GM18867 (cell line): ENCODE measurements around the gene ZBTB8OS.
"Not testable (repeated sequence)": the region's sequence is repeated elsewhere in the genome, so short reads cannot be mapped to it uniquely, and the experiment has no call there.

Experiments
- ATAC-seq: cut with Tn5 transposase; IDR thresholded peaks from one replicate; pipeline ENCODE4 v1.9.1; 2021; ENCODE audit warnings: mild to moderate bottlenecking, moderate library complexity; ENCODE audit not compliant: unreplicated experiment

The ZBTB8OS gene

DNA sequence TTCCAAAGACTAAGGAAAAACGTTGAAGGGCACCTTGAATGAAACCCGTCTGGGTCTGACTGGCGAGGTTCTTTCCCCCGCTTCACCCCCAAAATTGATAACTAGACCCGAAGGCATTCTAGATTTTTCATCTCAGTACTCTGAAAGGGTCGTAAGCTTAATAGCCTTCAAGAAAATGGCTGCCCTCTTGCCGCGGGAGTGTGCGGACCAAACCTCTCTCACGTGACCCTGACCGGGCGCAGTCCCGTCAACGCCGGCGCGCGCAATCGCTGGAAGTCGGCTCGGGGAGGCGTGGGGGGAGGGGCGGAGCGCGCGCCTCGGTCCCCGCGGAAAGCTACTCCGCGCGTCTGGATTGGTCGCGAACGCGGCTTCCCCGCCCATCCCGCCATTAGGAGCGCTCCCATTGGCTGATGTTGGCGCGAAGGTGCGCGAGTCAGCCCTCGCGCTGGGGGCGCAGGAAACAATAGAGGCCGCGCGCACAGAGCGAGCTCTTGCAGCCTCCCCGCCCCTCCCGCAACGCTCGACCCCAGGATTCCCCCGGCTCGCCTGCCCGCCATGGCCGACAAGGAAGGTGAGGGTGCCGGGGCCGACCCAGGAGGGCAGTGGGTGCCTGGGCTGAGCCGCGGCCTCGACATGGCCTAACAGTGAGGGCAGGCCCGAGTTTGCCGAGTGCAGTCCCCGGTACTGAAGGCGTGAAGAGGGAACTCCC is 556 bp upstream of the ZBTB8OS start, which contains the start of gene RBBP4:
RBBP4 (plus strand) TSS at position 457 of the 709 bp plus-strand sequence; CDS start at position 556, 99 bp downstream.
- ATAC-seq = peak; percentile 80

DNA sequence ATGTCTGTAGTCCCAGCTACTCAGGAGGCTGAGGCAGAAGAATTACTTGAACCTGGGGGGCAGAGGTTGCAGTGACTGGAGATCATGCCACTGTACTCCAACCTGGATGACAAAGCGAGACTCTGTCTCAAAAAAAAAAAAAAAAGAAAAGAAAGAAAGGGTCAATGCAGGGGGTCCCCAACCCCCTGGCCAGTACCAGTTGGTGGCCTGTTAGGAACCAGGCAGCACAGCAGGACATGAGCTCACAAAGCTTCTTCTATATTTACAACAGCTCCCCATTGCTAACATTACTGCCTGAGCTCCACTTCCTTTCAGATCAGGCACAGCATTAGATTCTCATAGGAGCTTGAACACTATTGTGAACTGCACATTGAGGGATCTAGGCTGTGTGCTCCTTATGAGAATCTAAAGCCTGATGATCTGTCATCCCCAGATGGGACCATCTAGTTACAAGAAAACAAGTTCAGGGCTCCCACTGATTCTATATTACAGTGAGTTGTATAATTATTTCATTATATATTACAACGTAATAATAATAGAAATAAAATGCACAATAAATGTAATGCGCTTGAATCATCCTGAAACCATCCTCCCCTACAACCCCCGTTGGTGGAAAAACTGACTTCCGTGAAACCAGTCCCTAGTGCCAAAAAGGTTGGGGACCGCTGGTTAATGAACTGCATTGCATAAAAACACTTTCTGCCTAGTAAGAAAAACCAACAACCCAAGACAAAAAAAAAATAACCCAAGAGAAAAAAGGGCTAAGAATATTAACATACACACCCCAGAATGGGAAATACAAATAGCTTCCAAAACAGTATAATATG is 2.8 kb downstream of the ZBTB8OS start:
- no peak for ATAC-seq

DNA sequence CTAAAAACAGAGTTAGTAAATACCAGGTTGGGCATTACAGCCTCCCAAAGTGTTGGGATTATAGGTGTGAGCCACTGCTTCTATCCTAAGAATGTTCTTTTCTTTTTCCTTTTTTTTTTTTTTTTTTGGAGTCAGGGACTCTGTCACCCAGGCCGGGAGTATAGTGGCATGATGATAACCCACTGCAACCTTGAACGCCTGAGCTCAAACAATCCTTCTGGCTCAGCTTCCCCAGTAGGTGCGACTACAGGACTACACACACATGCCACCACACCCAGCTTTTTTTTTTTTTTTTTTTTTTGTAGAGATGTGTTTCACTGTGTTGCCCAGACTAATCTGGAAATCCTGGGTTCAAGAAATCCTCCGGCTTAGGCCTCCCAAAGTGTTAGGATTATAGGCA is 5.9 kb downstream of the ZBTB8OS start:
- no peak for ATAC-seq

DNA sequence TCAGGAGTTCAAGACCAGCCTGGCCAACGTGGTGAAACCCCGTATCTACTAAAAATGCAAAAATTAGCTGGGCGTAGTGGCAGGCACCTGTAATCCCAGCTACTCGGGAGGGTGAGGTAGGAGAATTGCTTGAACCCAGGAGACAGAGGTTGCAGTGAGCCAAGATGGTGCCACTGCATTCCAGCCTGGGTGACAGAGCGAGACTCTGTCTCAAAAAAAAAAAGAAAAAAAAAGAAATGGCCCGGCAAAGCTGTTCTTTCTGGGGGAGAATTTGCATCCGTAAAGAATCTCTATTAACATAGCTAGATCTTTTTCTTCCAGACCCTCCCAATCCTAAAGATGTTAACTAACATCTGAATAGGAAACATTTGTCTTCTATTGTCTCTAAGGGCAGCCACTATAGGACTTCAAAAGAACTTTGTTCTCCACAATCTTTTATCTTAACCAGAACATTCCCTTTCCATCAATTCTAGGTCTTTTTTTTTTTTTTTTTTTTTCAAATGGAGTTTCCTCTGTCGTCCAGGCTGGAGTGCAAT is 8.0 kb downstream of the ZBTB8OS start:
- ATAC-seq = not testable (repeated sequence)

DNA sequence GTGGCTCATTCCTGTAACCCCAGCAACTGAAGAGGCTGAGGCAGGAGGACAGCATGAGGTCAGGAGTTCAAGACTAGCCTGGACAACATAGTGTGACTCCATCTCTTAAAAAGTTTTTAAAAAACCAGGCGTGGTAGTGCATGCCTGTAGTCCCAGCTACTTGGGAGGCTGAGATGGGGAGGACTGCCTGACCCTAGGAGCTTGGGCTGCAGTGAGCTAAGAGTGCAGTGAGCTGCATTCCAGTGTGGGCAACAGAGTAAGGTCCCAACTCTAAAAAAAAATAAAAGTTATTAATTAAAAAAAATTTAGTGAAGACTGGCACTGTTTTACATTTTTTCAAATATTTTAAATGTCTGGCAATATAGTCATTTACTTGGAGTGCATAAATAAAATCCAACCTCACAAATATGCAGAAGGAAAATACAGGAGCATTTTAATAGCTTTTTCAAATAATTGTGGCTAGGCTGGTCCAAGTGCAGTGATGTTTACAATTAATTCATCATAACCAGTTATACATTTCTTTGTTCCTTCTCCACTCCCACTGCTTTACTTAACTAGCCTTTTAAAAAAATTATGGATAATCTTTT is 10.8 kb downstream of the ZBTB8OS start:
- ATAC-seq = no peak

DNA sequence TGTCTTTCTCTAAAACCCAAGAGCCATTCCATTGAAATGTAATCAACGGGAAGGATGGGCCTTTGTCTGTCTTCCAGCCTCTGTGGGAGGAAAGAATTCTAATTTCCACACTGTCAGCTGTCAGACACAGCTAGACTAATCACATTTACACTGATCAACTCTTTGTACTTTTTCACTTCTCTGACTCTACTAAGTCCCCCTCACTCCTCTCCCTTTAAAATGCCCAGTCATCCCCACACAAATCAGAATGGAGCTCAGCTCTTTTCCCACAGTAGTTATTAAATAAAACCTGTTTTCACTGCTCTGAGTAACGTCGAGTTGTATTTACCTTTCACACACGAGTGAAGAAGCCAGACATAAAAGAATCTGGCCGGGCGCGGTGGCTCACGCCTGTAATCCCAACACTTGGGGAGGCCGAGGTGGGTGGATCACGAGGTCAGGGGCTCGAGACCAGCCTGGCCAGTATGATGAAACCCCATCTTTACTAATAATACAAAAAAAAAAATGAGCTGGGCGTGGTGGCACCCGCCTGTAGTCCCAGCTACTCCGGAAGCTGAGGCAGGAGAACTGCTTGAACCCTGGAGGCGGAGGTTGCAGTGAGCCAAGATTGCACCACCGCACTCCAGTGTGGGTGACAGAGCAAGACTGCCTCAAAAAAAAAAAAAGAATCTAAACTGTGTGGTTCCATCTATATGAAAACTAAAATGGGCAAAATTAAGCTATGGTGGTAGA is 13.3 kb downstream of the ZBTB8OS start:
- ATAC-seq = no peak

DNA sequence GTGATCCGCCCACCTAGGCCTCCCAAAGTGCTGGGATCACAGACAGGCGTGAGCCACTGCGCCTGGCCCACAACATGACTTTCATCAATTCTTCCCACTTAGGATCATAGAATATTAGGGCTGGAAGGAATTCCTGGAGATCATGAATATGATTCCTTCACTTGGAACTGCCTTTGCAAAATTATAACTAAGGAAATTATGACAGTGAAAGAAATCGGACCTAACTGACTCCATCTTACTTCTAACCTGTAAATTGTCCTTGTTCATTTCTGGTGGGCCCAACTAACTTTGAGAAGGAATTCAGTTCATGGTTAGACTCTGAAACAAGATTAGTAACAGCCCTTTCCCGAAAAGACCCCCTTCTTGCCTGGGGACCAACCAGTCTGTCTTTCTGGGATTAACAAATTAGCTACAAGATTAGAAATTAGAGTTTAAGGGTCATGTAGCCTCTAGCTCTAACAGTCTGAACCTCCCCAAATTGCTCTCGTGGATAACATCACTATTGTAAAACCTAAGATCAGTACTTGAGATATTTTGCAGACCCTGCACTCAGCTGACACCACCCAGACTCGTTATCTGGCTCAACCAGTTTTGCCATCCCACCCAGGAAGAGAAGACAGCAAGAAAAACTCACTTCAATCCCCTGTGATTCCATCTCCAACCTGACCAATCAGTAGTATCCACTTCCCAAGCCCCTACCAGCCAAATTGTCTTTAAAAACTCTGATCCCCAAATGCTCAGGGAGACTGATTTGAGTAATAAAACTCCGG is 14.7 kb downstream of the ZBTB8OS start:
- ATAC-seq = no peak

DNA sequence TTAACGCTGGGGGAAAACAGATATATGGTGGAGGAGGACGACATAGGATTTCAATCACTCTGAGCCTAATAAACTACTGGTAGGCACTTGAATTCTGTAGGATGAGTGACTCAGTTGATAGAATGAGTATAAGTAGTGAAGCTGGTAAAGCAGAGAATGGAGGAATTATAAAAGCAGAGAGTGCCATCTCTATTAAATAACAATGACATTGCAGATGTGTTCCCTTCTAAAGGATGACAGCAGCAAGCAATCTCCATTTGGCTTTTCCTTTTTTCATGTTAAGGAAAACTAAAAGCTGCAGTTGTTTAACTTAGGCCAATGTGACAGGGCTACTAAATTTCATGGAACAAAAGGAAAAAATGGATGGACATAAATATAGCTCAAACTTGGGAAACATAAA is 17.5 kb downstream of the ZBTB8OS start:
- ATAC-seq = no peak

DNA sequence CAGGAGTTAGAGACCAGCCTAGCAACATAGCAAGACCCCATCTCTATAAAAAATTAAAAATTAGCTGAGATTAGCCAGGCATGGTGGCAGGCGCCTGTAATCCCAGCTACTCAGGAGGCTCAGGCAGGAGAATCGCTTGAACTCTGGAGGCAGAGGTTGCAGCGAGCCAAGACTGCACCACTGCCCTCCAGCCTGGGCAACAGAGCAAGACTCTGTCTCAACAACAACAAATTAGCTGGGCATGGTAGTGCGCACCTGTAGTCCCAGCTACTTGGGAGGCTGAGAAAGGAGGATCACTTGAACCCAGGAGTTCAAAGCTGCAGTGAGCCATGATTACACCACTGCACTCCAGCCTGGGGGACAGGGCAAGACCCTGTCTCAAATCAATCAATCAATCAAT is 20.2 kb downstream of the ZBTB8OS start:
- ATAC-seq = not testable (repeated sequence)

DNA sequence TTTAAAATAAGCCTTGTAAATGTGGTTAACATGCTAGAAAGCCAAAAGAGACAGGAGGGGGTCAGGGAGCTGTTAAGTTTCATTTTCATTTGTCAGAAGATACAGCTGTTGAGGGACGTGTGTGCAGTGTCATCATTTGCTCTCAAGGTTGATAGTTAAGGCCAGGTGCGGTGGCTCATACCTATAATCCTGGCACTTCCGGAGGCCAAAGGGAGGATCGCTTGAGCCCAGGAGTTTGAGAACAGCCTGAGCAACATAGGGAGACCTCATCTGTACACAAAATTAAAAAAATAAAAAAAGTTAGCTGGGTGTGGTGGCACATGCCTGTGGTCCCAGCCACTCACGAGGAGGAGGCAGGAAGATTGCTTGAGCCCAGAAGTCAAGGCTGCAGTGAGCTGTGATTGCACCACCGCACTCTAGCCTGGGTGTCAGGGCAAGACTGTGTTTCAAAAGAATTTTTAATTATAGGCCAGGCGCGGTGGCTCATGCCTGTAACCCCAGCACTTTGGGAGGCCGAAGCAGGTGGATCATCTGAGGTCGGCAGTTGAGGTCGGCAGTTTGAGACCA is 22.7 kb downstream of the ZBTB8OS start:
- ATAC-seq = peak; percentile 86

DNA sequence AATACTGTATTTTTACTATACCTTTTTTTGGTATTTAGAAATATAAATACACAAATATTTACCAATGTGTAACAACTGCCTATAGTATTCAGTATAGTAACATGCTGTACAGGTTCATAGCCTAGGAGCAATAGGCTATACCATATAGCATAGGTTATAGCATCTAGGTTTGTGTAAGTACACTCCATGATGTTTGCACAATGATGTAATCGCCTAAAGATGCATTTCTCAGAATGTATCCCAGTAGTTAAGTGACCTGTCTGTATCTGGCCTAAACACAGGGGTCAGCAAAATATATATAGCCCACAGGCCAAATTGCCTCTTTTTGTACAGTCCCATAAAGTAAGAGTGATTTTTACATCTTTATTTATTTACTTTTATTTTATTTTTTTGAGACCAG is 24.2 kb downstream of the ZBTB8OS start:
- no peak for ATAC-seq

DNA sequence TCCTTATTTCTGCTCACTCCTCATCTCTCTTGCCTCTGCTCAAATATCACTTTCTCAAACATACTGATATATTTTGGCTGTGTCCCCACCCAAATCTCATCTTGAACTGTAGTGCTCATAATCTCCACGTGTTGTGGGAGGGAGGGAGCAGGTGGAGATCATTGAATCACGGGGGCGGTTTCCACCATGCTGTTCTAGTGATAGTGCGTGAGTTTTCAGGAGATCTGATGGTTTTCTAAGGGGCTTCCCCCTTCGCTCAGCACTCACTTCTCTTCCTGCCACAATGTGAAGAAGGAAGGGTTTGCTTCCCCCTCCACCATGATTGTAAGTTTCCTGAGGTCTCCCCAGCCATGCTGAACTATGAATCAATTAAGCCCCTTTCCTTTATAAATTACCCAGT is 26.6 kb downstream of the ZBTB8OS start:
- no peak for ATAC-seq

DNA sequence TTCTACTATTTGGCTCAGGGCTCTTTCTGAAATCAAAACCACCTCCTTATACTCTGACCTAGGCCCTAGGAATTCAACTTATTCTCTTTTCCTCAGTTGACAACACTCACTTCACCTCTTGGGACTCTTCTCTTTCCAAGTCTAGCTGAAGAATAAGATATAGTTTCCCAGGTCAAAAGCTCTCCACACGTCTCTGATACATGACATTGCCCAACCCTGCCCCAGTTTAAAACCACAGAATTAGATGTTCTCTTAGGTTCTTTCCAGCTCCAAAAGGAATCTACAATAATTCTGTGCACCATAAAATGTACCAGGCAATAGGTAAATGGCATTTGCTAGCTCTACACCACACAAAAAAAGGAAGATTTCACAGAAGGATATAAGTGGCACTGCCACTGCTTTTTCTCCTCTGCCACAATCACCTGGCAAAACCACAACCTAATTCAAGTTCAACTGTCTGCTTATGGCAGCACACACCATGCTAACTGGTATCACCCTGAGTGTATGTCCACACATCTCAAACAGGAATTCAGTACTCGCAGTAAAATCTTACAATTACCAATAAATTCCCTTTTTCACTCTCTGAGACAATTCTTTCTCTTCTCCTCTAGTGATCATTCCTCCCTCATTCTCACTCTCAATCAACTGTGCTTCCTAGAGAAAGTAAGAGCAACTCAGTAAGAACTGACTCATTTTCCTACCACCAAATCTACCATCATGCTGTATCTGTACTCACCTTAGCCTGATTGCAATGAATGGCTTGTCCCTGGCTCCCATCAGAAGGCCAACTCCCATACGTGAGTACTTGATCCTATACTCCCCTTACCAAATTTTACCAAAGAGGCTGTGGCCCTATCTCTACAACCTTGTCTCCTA is 27.3 kb downstream of the ZBTB8OS start:
- ATAC-seq = no peak

DNA sequence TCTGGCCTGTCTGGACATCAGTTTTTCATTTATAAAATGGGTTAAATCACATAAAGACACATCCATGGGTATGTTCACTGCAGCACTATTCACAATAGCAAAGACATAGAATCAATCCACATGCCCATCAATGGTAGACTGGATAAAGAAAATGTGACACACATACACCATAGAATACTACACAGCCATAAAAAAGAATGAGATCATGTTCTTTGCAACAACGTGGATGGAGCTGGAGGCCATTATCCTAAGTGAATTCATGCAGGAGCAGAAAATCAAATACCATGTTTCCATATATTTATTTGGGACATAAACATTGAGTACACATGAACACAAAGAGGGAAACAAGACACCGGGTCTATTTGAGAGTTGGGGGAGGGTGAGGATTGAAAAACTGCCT is 28.1 kb downstream of the ZBTB8OS start:
- no peak for ATAC-seq

DNA sequence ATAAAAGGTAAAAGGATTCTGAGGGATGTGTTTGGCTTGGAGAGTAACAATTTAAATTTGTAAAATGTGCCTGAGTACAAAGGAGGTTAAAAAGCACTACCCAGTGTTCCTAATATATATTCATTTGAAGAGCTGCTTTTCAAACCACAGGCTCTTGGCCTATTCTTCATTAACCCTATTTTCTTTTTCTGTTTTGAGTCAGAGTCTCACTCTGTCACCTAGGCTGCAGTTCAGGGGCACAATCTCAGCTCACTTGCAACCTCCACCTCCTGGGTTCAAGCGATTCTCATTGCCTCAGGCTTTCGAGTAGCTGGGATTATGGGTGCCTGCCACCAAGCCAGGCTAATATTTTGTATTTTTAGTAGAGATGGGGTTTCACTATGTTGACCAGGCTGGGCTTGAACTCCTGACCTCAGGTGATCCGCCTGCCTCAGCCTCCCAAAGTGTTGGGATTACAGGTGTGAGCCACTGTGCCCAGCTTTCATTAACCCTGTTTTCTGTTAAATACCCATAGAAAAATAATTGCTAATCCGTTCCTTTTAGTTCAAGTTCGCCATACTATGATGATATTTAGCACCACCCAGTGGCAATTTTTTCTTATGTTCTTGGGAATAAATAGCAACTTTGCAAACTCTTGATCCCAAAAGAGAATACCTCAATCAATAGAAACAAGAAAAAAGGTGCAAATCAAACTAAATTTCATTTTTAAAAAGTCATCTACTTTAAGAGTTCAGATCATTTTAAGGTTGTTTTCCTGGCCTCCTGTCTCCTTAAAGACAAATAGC is 30.5 kb downstream of the ZBTB8OS start:
- ATAC-seq = peak; percentile 80

DNA sequence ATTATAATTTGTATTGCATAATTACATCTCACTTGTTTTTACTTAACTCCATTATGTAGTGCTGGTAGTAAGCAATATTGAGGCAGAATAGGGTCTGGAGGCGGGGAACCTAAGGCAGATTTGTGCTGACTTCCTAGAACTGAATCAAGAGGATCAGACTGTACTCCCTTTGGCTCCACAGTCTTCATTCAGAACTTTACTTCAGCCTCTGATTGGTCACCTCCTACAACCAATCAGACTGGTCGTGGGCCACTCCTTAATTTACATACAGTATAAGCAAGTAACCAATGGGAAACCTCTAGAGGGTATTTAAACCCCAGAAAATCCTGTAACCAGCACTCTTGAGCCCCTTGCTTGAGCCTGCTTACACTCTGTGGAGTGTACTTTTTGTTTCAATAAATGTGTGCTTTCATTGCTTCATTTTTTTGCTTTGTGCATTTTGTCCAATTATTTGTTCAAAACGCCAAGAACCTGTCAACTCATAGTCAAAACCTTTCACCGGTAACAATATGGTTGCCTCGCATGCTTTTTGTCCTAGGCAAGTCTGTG is 31.6 kb downstream of the ZBTB8OS start:
- no peak for ATAC-seq

DNA sequence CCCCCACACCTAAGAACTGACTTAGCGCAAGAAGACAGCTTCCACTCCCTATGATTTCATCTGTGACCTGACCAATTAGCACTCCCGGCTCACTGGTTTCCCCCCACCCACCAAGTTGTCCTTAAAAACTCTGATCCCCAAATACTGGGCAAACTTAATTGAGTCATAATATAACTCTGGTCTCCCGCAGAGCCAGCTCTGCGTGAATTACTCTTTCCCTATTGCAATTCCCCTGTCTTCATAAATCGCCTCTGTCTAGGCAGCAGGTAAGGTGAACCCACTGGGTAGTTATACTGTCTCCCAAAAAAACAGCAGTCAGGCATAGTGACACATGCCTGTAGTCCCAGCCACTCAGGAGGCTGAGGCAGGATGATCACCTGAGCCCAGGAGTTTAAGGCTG is 36.9 kb downstream of the ZBTB8OS start:
- ATAC-seq = no peak
